Endothelial cell of umbilical vein (primary cell): ENCODE results near the gene LRRC8E. TPM values are rescaled to one million over a fixed set of nuclear protein-coding genes. Genes with fewer than 3 reads are reported as not detected.

Source experiments
- BruUV-seq: library from RNA; stranded (reverse); fragments of 400-500 nt; replicated peaks from 2 replicates; lab custom pipeline; 2021; lab: Mats Ljungman, UMichigan
- CTCF ChIA-PET: fragments of 300-600, 350-600 bp; sonication (Branson Sonifier 250); formaldehyde crosslinking; loops from one replicate; lab custom pipeline; 2021; ENCODE audit warnings: antibody characterized with exemption, inconsistent platforms; lab: Charles Lee
- POLR2A ChIA-PET: fragments of 300-600, 350-600 bp; sonication (Branson Sonifier 250); formaldehyde crosslinking; loops from one replicate; lab custom pipeline; 2021; ENCODE audit warnings: antibody characterized with exemption, inconsistent platforms; lab: Charles Lee
- DNase-seq: peaks from one replicate; pipeline ENCODE4 v3.0.0-alpha.2; 2011; ENCODE audit warnings: low read depth, low spot score
- FAIRE-seq: peaks from 2 replicates; lab custom pipeline; 2011; peaks lifted over from hg19 to GRCh38; lab: Jason Lieb, UNC
- H2AFZ ChIP-seq: 2 replicates; pipeline ENCODE4 v1.6.0; 2012; ENCODE audit warnings: low read depth, low read length, control low read depth, inconsistent platforms
- H3K27ac ChIP-seq: 2 replicates; pipeline ENCODE4 v1.5.1; 2011; ENCODE audit warnings: low read depth, mild to moderate bottlenecking, control low read depth, low read length, moderate library complexity; ENCODE audit not compliant: insufficient read depth
- H3K27me3 ChIP-seq, 2 experiments: 2 replicates each; pipeline versions ENCODE4 v1.6.0 to v1.6.1; 2011; ENCODE audit warnings: low read length in 2 of 2, mixed read lengths in 1 of 2; ENCODE audit not compliant: control insufficient read depth in 2 of 2, insufficient read depth in 2 of 2
- H3K36me3 ChIP-seq, 2 experiments: 2 replicates in 1 of 2; 3 replicates in 1 of 2; pipeline ENCODE4 v1.5.1; 2011; ENCODE audit warnings: low read length in 2 of 2, mild to moderate bottlenecking in 1 of 2, moderate library complexity in 1 of 2; ENCODE audit not compliant: control insufficient read depth in 2 of 2, insufficient read depth in 2 of 2; ENCODE audit errors: extremely low read depth in 1 of 2
- H3K4me1 ChIP-seq: 3 replicates; pipeline ENCODE4 v1.5.1; 2011; ENCODE audit warnings: mild to moderate bottlenecking, low read length; ENCODE audit not compliant: control insufficient read depth, insufficient read depth; ENCODE audit errors: extremely low read depth
- H3K4me2 ChIP-seq: 2 replicates; pipeline ENCODE4 v1.6.1; 2011; ENCODE audit warnings: low read length, control low read depth, mixed read lengths; ENCODE audit not compliant: insufficient read depth
- H3K4me3 ChIP-seq, 3 experiments: fragments of 200-600 bp in 1 of 3; sonication (generic), shearing (Covaris generic) in 1 of 3; replicated peaks in 1 of 3; 2 replicates each; pipeline ENCODE4 v1.5.1; 2011 to 2016; ENCODE audit warnings: control low read depth in 3 of 3, low read length in 3 of 3, mild to moderate bottlenecking in 2 of 3, inconsistent platforms in 1 of 3, low read depth in 1 of 3, moderate library complexity in 1 of 3; ENCODE audit not compliant: insufficient read depth in 1 of 3
- H3K79me2 ChIP-seq: 2 replicates; pipeline ENCODE4 v1.6.0; 2012; ENCODE audit warnings: low read length, inconsistent platforms; ENCODE audit not compliant: control insufficient read depth, insufficient read depth
- H3K9ac ChIP-seq: replicated peaks from 2 replicates; pipeline ENCODE3; 2011; ENCODE audit warnings: low read length, control low read depth; ENCODE audit not compliant: insufficient read depth; ENCODE audit errors: extremely low read depth
- H3K9me1 ChIP-seq: replicated peaks from 3 replicates; pipeline ENCODE4 v1.6.0; 2011; ENCODE audit warnings: mild to moderate bottlenecking, low read length; ENCODE audit not compliant: control insufficient read depth, insufficient read depth; ENCODE audit errors: extremely low read depth
- H3K9me3 ChIP-seq: replicated peaks from 2 replicates; pipeline ENCODE4 v1.5.1; 2012; ENCODE audit warnings: low read length, inconsistent platforms; ENCODE audit not compliant: control insufficient read depth, insufficient read depth
- H4K20me1 ChIP-seq: replicated peaks from 2 replicates; pipeline ENCODE3; 2011; ENCODE audit warnings: mild to moderate bottlenecking, low read length; ENCODE audit not compliant: control insufficient read depth, insufficient read depth; ENCODE audit errors: extremely low read depth
- CTCF ChIP-seq, 2 donors: IDR thresholded peaks; 1 replicate in 1 of 2; 2 replicates in 1 of 2; pipeline ENCODE4 v1.5.1; 2011; ENCODE audit warnings: low read length in 2 of 2, mild to moderate bottlenecking in 2 of 2, moderate library complexity in 2 of 2, control low read depth in 1 of 2, inconsistent platforms in 1 of 2, low read depth in 1 of 2; ENCODE audit not compliant: insufficient read depth in 1 of 2; ENCODE audit errors: extremely low read depth in 1 of 2
- EZH2 ChIP-seq: IDR thresholded peaks from 2 replicates; pipeline ENCODE4 v1.6.1; 2012; ENCODE audit warnings: borderline replicate concordance, low read depth, mild to moderate bottlenecking, moderate library complexity, low read length, inconsistent platforms; ENCODE audit not compliant: severe bottlenecking
- FOS ChIP-seq: IDR thresholded peaks from 2 replicates; pipeline ENCODE4 v1.6.1; 2011; ENCODE audit warnings: mild to moderate bottlenecking, low read length, moderate library complexity, borderline replicate concordance; ENCODE audit not compliant: insufficient read depth
- GATA2 ChIP-seq: IDR thresholded peaks from 2 replicates; pipeline ENCODE4 v1.7.0; 2011; ENCODE audit warnings: low read depth, mild to moderate bottlenecking, moderate library complexity, mixed read lengths, low read length; ENCODE audit not compliant: insufficient read length, insufficient read depth
- JUN ChIP-seq: IDR thresholded peaks from 2 replicates; pipeline ENCODE4 v1.6.1; 2011; ENCODE audit warnings: borderline replicate concordance, low read depth; ENCODE audit not compliant: insufficient read length, insufficient read depth
- MAX ChIP-seq: IDR thresholded peaks from 2 replicates; pipeline ENCODE4 v1.6.1; 2011; ENCODE audit not compliant: insufficient read depth, insufficient read length
- MYC ChIP-seq: IDR thresholded peaks from one replicate; pipeline ENCODE4 v1.6.1; 2011; ENCODE audit warnings: mild to moderate bottlenecking, low read depth, low read length
- POLR2A ChIP-seq: IDR thresholded peaks from 2 replicates; pipeline ENCODE4 v1.6.1; 2012; ENCODE audit warnings: low read depth, mild to moderate bottlenecking, control low read depth, low read length
- POLR2AphosphoS5 ChIP-seq: IDR thresholded peaks from 2 replicates; pipeline ENCODE4 v1.6.1; 2012; ENCODE audit warnings: low read depth, mild to moderate bottlenecking, control low read depth, low read length, moderate library complexity; ENCODE audit not compliant: insufficient read depth
- dilution Hi-C: fragments of 300-500 bp; cut with MboI; formaldehyde crosslinking; loops from one replicate; pipeline ENCODE4 v1.15.0; 2019; ENCODE audit warnings: low sequenced_read_pairs; ENCODE audit not compliant: extremely low pct_ligation_motif_present
- intact Hi-C: fragments of 100-400 bp; cut with micrococcal nuclease; formaldehyde crosslinking; loops from one replicate; pipeline ENCODE4 v1.10.0; 2022
- polyA plus RNA-seq, 4 experiments: library from polyadenylated mRNA; depleted of rRNA in 3 of 4; stranded (reverse) in 3 of 4; unstranded in 1 of 4; fragments of >200 nt; gene quantifications; 2 replicates each; pipeline versions ENCODE4 v1.2.1 to v1.2.3, GENCODE V29; 2011 to 2012; ENCODE audit warnings: missing spikeins in 1 of 4
- total RNA-seq: library from RNA; stranded (reverse); gene quantifications from 2 replicates; pipeline ENCODE4 v1.2.3, GENCODE V29; 2021

LRRC8E gene
- total and polyA plus RNA-seq, 2 donors (not counting 3 experiments of a cell fraction or from before 2014, with no cell fraction given), result 1.1 to 1.6 TPM

GRCh38 chr19:7912697-7913564 is 24.6 kb downstream of the LRRC8E start:
- Histone ChIP-seq H3K79me2 (no peaks in the 10 kb centered on the region), H3K9me3 (no peaks in the 10 kb centered on the region), H3K4me1 (peaks cover 6% of the 10 kb centered on the region), H2AFZ (no peak overlapping the region), H3K4me2 (no peak overlapping the region), H3K9me1 (no peaks in the 10 kb centered on the region), H3K36me3 (peaks cover 0 to 23% of the 10 kb centered on the region in 2 experiments), H3K9ac (no peak overlapping the region), H3K27me3 (peaks cover 14 to 23% of the 10 kb centered on the region in 2 experiments), H4K20me1 (no peaks in the 10 kb centered on the region), H3K27ac (no peak overlapping the region), H3K4me3 (no peak overlapping the region)
- ChIA-PET POLR2A (no interaction called here), CTCF (interaction anchor here (0.9 kb wide), 1 partner anchor 44 kb away, joined by 3 read pairs; no protein-coding TSS in a partner anchor)
- dilution Hi-C loops (no loop called here), intact Hi-C loops (no loop called here)
- DNase-seq (no peak), FAIRE-seq (no peak)
- no peak for TF ChIP-seq POLR2AphosphoS5
- TF ChIP-seq POLR2A, result no peak
- no peak for TF ChIP-seq EZH2
- TF ChIP-seq FOS, result no peak
- no peak for TF ChIP-seq MAX
- no peak for TF ChIP-seq GATA2
- no peak for TF ChIP-seq MYC
- TF ChIP-seq CTCF (IDR thresholded peaks at IDR 0.05; ENCODE audit: extremely low read depth in 1 of 2, insufficient read depth in 1 of 2, low read depth in 1 of 2, low read length in 2 of 2), result no peak
- no peak for TF ChIP-seq JUN
- no TSS peak for BruUV-seq
